DMS53 (cell line): Measurements from ENCODE around the gene SEC14L3.

Experiments
- DNase-seq: peaks from one replicate; lab custom pipeline; 2025; lab: John Stamatoyannopoulos, UW

SEC14L3 gene

DNA sequence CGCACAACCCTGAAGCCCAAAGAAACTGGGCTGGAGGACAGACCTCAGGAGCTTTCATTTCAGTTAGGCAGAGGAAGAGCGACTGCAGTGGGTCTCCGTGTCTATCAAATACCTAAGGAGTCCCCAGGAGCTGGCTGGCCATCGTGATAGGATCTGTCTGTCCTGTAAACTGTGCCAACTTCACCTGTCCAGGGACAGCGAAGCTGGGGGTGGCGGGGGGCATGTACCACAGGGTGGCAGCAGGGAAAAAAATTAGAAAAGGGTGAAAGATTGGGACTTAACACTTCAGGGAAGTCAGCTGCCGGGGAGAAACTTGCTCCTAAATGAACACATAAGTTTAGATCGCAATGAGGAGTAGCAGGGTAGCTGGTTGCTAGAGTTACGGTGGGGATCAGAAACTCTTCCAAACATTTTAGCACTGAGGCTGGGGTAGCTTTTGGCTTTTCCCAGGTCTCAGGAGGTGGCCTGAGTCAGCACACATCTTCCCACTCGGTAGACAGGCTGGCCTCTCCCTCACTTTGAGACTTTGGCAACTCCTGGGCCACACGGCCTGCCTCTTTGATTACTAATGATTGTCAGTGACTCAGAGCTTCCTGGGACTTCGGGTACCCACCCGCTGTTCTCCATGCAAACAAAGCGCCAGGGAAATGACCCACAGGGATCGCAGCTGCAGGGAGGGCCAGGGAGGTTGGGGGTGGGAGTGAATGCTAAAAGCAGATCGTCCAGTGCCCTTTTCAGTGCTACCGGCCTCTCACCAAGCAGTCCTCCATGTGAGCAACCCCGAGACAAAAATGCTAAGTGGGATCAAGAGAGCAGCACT, 49.1 kb downstream of the SEC14L3 start:
- DNase-seq: peak; percentile 59

DNA sequence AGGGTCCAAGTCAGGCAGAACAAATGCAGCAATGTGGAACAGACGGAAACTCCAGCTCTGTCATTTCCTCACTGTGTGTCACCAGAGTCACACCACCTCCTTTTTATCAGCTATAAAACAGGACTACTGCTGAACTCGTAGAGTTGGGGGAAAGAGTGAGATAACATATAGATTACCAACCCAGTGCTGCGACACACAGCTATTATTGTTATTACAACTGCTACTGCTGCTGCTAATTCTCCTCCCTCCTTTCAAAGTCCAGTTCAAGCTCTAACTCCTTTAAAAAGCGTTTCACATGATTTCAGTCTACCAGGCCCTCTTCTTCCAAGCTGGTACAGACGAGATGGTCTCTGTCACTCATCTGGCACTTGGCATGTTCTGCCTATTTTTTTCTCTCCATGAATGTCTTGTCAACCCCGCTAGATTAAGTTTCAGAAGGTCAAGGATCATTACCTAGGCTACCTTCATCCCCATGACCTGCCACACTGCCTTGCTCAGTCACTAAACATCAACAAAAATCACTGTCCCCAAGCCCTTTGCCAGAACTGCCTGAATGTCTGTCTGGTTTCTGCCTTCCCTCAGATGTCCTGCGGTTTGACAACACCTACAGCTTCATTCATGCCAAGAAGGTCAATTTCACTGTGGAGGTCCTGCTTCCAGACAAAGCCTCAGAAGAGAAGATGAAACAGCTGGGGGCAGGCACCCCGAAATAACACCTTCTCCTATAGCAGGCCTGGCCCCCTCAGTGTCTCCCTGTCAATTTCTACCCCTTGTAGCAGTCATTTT, 49.9 kb downstream of the SEC14L3 start:
- DNase-seq: no peak

GRCh38 chr22:30420347-30421125, 51.3 kb downstream of the SEC14L3 start:
- no peak for DNase-seq

- no peak for DNase-seq
Measured at GRCh38 chr22:30416837-30417236, 55.0 kb downstream of the SEC14L3 start.

DNA sequence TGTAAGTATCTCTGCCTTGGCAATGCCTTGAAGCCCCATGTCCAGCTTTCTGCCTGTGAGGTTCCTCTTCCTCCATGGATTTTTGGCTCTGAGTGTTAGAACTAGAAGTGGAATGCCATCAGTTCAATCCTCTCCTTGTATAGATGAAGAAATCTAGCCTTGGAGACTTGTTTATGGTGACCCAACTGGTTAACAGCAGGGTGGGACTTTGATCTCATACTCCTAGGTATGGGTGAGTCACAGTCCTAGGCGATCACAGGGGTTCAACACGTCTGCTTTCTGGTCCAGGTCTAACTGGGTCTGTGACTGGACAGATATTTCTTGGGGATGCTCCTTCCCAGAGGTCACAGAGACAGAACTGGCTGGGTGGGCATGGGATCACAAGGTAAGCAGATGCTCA, 55.4 kb downstream of the SEC14L3 start:
- no peak for DNase-seq

- DNase-seq: no peak
Measured at GRCh38 chr22:30414525-30415047, 57.2 kb downstream of the SEC14L3 start.

GRCh38 chr22:30413745-30414524, 57.9 kb downstream of the SEC14L3 start:
- no peak for DNase-seq

DNA sequence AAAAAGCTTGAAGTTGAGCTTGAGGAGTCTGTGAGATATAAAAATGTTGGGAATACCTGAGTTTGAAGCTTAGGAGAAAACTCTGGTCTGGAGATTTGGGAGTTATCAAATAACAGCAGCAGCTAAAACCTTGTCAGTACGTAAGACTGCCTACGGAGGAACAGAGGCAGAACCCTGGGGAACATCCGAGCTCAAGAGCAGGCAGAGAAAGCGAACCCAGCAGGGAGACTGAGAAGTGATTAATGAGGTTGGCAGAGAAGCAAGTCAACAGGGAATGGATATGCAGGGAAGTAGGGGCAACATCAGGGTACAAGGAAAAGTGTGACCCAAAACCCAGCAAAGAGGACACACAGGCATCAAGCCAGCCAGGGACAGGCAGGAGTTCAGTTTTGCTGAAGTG, 58.8 kb downstream of the SEC14L3 start:
- DNase-seq: no peak

GRCh38 chr22:30411780-30412179, 60.0 kb downstream of the SEC14L3 start:
- no peak for DNase-seq
